B cell (primary cell): Measurements from ENCODE around the gene KIF21A. TPM values are rescaled to one million over a fixed set of nuclear protein-coding genes. Genes with fewer than 3 reads are reported as not detected.

ENCODE experiments used
- ATAC-seq: fragments of 200-7000 bp; cut with Tn5 transposase; one replicate; pipeline ENCODE4 v1.10.0; 2021; ENCODE audit warnings: low read depth, mild to moderate bottlenecking, moderate number of reproducible peaks, moderate library complexity
- CTCF ChIA-PET: fragments of 350-600 bp; sonication (Branson Sonifier 250); formaldehyde crosslinking; loops from one replicate; lab custom pipeline; 2021; ENCODE audit warnings: antibody characterized with exemption, inconsistent platforms; lab: Charles Lee
- POLR2A ChIA-PET: fragments of 350-600 bp; sonication (Branson Sonifier 250); formaldehyde crosslinking; loops from one replicate; lab custom pipeline; 2021; ENCODE audit warnings: antibody characterized with exemption; lab: Charles Lee
- DNase-seq: peaks from one replicate; pipeline ENCODE4 v3.0.0; 2013
- H2AFZ ChIP-seq: 2 replicates; pipeline ENCODE4 v1.6.1; 2012; ENCODE audit warnings: mild to moderate bottlenecking, low read depth, low read length; ENCODE audit not compliant: insufficient read depth, poor library complexity, severe bottlenecking
- H3K27ac ChIP-seq, 2 donors: 1 replicate in 1 of 2; 2 replicates in 1 of 2; pipeline ENCODE4 v1.5.1; 2012 to 2013; ENCODE audit warnings: low read length in 2 of 2, mild to moderate bottlenecking in 2 of 2, moderate library complexity in 1 of 2
- H3K27me3 ChIP-seq, 4 experiments: fragments of 200-600 bp in 1 of 4; sonication (generic) in 1 of 4; replicated peaks in 1 of 4; 1 replicate in 2 of 4; 2 replicates in 2 of 4; pipeline versions ENCODE4 v1.6.1 to v1.7.0; 2013 to 2016; ENCODE audit warnings: low read length in 3 of 4, mild to moderate bottlenecking in 2 of 4, mixed read lengths in 1 of 4, moderate library complexity in 1 of 4; ENCODE audit not compliant: insufficient read depth in 4 of 4, control insufficient read depth in 3 of 4; ENCODE audit errors: control extremely low read depth in 1 of 4
- H3K36me3 ChIP-seq, 2 experiments: replicated peaks in 1 of 2; 1 replicate in 1 of 2; 2 replicates in 1 of 2; pipeline versions ENCODE4 v1.6.1 to v1.7.1; 2013; ENCODE audit warnings: low read length in 1 of 2; ENCODE audit not compliant: insufficient read depth in 2 of 2, control insufficient read depth in 1 of 2; ENCODE audit errors: control extremely low read depth in 1 of 2, extremely low read depth in 1 of 2
- H3K4me1 ChIP-seq, 2 donors: fragments of 200-600 bp in 1 of 2; sonication (generic) in 1 of 2; 1 replicate in 1 of 2; 2 replicates in 1 of 2; pipeline versions ENCODE4 v1.5.1 to v1.6.1; 2013 to 2017; ENCODE audit warnings: low read length in 2 of 2; ENCODE audit not compliant: control insufficient read depth in 2 of 2, insufficient read depth in 2 of 2
- H3K4me2 ChIP-seq: replicated peaks from 2 replicates; pipeline ENCODE3; 2012; ENCODE audit warnings: mild to moderate bottlenecking, low read depth, low read length; ENCODE audit not compliant: poor library complexity, severe bottlenecking
- H3K4me3 ChIP-seq, 5 experiments: fragments of 200-600 bp in 1 of 5; sonication (generic) in 1 of 5; 1 replicate in 3 of 5; 2 replicates in 2 of 5; pipeline versions ENCODE4 v1.5.1 to v1.7.0; 2011 to 2016; ENCODE audit warnings: low read length in 4 of 5, mild to moderate bottlenecking in 4 of 5, low read depth in 2 of 5, control low read depth in 1 of 5, moderate library complexity in 1 of 5; ENCODE audit not compliant: insufficient read depth in 1 of 5; ENCODE audit errors: control extremely low read depth in 1 of 5, extremely low read depth in 1 of 5
- H3K79me2 ChIP-seq: fragments of 200-600 bp; sonication (generic); one replicate; pipeline ENCODE4 v1.6.0; 2016; ENCODE audit warnings: low read length; ENCODE audit not compliant: control insufficient read depth, insufficient read depth
- H3K9ac ChIP-seq: fragments of 200-600 bp; sonication (generic); 2 replicates; pipeline ENCODE4 v1.6.1; 2017; ENCODE audit warnings: mild to moderate bottlenecking, low read length, moderate library complexity
- H3K9me3 ChIP-seq, 3 donors: one replicate each; pipeline versions ENCODE4 v1.6.1 to v1.7.1; 2013; ENCODE audit warnings: low read length in 2 of 3; ENCODE audit not compliant: control insufficient read depth in 2 of 3, insufficient read depth in 1 of 3; ENCODE audit errors: control extremely low read depth in 1 of 3
- H4K20me1 ChIP-seq: 2 replicates; pipeline ENCODE4 v1.6.0; 2012; ENCODE audit warnings: mild to moderate bottlenecking, low read length; ENCODE audit not compliant: insufficient read depth, control insufficient read depth, poor library complexity, severe bottlenecking
- H3K27ac Mint-ChIP-seq: one replicate; pipeline ENCODE4 v1.8.0; 2021; ENCODE audit warnings: mixed read lengths
- H3K27me3 Mint-ChIP-seq: one replicate; pipeline ENCODE4 v1.8.0; 2021; ENCODE audit warnings: mixed read lengths
- H3K4me1 Mint-ChIP-seq: one replicate; pipeline ENCODE4 v1.8.0; 2021; ENCODE audit warnings: mixed read lengths
- H3K4me3 Mint-ChIP-seq: one replicate; pipeline ENCODE4 v1.8.0; 2021; ENCODE audit warnings: mixed read lengths
- H3K9me3 Mint-ChIP-seq: one replicate; pipeline ENCODE4 v1.8.0; 2022; ENCODE audit warnings: mixed read lengths; ENCODE audit not compliant: insufficient read depth
- CTCF ChIP-seq: fragments of 200-600 bp; IDR thresholded peaks from one replicate; pipeline ENCODE4 v1.8.0; 2022; ENCODE audit warnings: antibody characterized with exemption, mild to moderate bottlenecking
- EZH2 ChIP-seq: IDR thresholded peaks from 2 replicates; pipeline ENCODE4 v1.6.1; 2012; ENCODE audit warnings: borderline replicate concordance, low read depth, mild to moderate bottlenecking, moderate library complexity, low read length; ENCODE audit not compliant: insufficient read depth, poor library complexity, severe bottlenecking
- WGBS: methylation state at CpG from one replicate; pipeline ENCODE4 v1.1.5; 2013; ENCODE audit warnings: missing lambda C conversion rate; ENCODE audit not compliant: insufficient coverage; 5-methylcytosine and 5-hydroxymethylcytosine counted together
- intact Hi-C: fragments of 100-400 bp; cut with micrococcal nuclease; formaldehyde crosslinking; loops from one replicate; pipeline ENCODE4 v1.10.0; 2022
- polyA plus RNA-seq: library from polyadenylated mRNA; depleted of rRNA; stranded (reverse); fragments of >200 nt; gene quantifications from 2 replicates; pipeline ENCODE4 v1.2.3, GENCODE V29; 2012
- total RNA-seq, 2 donors: library from RNA; stranded (reverse); fragments of 120-200 nt in 1 of 2; gene quantifications; 1 replicate in 1 of 2; 2 replicates in 1 of 2; pipeline versions ENCODE4 v1.2.3 to v1.2.4, GENCODE V29; 2013 to 2022

KIF21A gene
- total and polyA plus RNA-seq, 2 donors (not counting 1 experiment from before 2014, with no cell fraction given): 0.33 to 2.2 TPM

DNA sequence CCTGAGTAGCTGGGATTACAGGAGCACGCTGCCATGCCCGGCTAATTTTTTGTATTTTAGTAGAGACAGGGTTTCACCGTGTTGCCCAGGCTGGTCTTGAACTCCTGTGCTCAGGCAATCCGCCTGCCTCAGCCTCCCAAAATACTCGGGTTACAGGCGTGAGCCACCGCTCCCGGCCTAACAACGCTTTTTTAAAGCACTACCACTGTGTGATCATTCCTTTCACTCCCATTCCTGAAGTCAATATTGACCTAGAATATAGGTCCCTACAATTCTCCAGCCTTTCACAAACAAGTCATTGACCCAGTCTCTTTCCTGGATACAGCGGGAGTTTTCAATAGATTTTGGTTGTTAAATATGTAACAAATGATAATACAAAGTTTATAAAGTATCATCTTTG lies 62.8 kb downstream of the KIF21A start:
- H3K27me3 Mint-ChIP-seq: no peaks in the 10 kb centered on the region
- Histone ChIP-seq H2AFZ (no peak overlapping the region), H3K27me3 (no peaks in the 10 kb centered on the region), H3K4me2 (no peak overlapping the region), H3K4me3 (no peak overlapping the region), H3K4me1 (no peaks in the 10 kb centered on the region), H3K36me3 (no peaks in the 10 kb centered on the region), H4K20me1 (no peaks in the 10 kb centered on the region), H3K27ac (no peak overlapping the region), H3K9me3 (no peaks in the 10 kb centered on the region), H3K9ac (no peak overlapping the region), H3K79me2 (no peaks in the 10 kb centered on the region)
- intact Hi-C loops: no loop called here
- ChIA-PET POLR2A (no interaction called here), CTCF (no interaction called here)
- H3K4me3 Mint-ChIP-seq: no peak overlapping the region
- TF ChIP-seq CTCF: no peak
- no peak for TF ChIP-seq EZH2
- no peak for ATAC-seq
- no peaks in the 10 kb centered on the region for H3K9me3 Mint-ChIP-seq
- H3K27ac Mint-ChIP-seq: no peak overlapping the region
- H3K4me1 Mint-ChIP-seq: no peaks in the 10 kb centered on the region
- WGBS: 94% methylated on average over 8 of the region's 10 CpGs
- DNase-seq: no peak

DNA sequence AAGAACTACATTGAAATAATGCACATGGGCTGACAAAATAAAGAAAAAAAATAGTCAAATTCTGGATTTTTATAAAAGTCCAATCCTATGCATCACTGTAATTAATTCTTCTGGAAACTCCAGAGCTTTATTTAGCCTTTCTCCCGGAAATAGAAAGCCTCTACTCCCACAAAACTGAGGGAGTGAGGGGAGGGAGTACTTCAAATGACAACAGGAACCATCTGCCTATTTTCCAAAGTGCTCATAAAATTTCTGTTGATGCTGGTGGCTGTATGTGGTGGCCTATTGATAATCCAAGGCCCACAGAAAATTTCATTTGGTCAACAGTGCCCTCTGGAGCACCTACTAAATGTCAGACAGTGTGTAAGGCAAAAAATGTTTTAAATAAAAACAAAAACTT lies 64.6 kb downstream of the KIF21A start:
- H3K9me3 ChIP-seq: no peaks in the 10 kb centered on the region
- Mint-ChIP-seq H3K27ac (no peak overlapping the region), H3K4me1 (no peaks in the 10 kb centered on the region), H3K4me3 (no peak overlapping the region), H3K27me3 (no peaks in the 10 kb centered on the region), H3K9me3 (no peaks in the 10 kb centered on the region)
- intact Hi-C loops: no loop called here
- ChIA-PET POLR2A (no interaction called here), CTCF (no interaction called here)
- no peaks in the 10 kb centered on the region for H3K27me3 ChIP-seq
- no CpG with 5 or more reads among the region's 1 CpG for WGBS
- no peak overlapping the region for H3K9ac ChIP-seq
- H4K20me1 ChIP-seq: no peaks in the 10 kb centered on the region
- no peak overlapping the region for H2AFZ ChIP-seq
- TF ChIP-seq EZH2 (no peak), CTCF (no peak)
- no peaks in the 10 kb centered on the region for H3K79me2 ChIP-seq
- no peak for DNase-seq
- no peak for ATAC-seq
- no peaks in the 10 kb centered on the region for H3K4me1 ChIP-seq
- H3K4me3 ChIP-seq: no peak overlapping the region
- no peak overlapping the region for H3K4me2 ChIP-seq
- no peak overlapping the region for H3K27ac ChIP-seq
- H3K36me3 ChIP-seq: no peaks in the 10 kb centered on the region
